ENCODE results near the gene TP73. TPM values are rescaled to one million over a fixed set of nuclear protein-coding genes. Genes with fewer than 3 reads are reported as not detected.

The TP73 gene
- total and polyA plus RNA-seq, 2 donors (not counting 1 experiment from before 2014, with no cell fraction given): 1.2 to 2.4 TPM

DNA sequence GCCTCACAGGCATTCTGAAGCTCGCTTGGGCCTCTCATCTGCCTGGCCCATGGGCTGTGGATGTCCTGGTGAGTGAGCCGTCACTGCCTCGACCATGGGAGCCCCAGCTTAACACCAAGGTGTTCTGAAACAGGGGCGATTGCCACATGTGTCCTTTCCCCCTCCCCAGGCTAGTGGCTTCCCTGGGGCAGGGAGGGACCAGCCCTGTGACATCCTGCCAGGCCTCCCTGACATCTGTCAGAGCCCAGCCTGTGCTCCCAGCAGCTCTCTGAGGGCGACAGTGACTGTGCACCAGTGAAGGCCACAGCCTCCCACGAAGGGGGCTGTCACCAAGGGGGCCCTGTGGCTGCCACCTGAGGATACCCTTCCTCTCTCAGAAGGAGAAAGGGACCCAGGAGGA lies 64.0 kb downstream of the TP73 start:
- 74% methylated on average over 5 of the region's 6 CpGs for WGBS (ENCODE audit: insufficient coverage)
- Mint-ChIP-seq H3K9me3 (ENCODE audit: insufficient read depth) (no peaks in the 10 kb centered on the region), H3K4me1 (no peaks in the 10 kb centered on the region), H3K4me3 (no peak overlapping the region), H3K27ac (no peak overlapping the region), H3K27me3 (peaks cover 11% of the 10 kb centered on the region)
- CTCF ChIA-PET: interaction anchor here (1.2 to 2.1 kb wide), 2 partner anchors 8 to 11 kb away, joined by 3 to 12 read pairs; no protein-coding TSS in a partner anchor
- Histone ChIP-seq H3K79me2 (ENCODE audit: control insufficient read depth, insufficient read depth, low read length) (no peaks in the 10 kb centered on the region), H4K20me1 (ENCODE audit: control insufficient read depth, insufficient read depth, low read length, poor library complexity, severe bottlenecking) (no peaks in the 10 kb centered on the region), H2AFZ (ENCODE audit: insufficient read depth, low read depth, low read length, poor library complexity, severe bottlenecking) (no peak overlapping the region), H3K27ac (ENCODE audit: low read length in 2 of 2) (no peak overlapping the region), H3K4me3 (ENCODE audit: control extremely low read depth in 1 of 5, extremely low read depth in 1 of 5, insufficient read depth in 1 of 5, low read depth in 2 of 5, low read length in 4 of 5) (no peak overlapping the region), H3K4me1 (ENCODE audit: control insufficient read depth in 2 of 2, insufficient read depth in 2 of 2, low read length in 2 of 2) (peaks cover 0 to 3% of the 10 kb centered on the region in 2 donors), H3K9me3 (ENCODE audit: control extremely low read depth in 1 of 3, control insufficient read depth in 2 of 3, insufficient read depth in 1 of 3, low read length in 2 of 3) (peaks cover 0 to 6% (median 0%) of the 10 kb centered on the region in 3 donors), H3K9ac (ENCODE audit: low read length) (no peak overlapping the region), H3K36me3 (replicated peaks in 1 of 2; ENCODE audit: control extremely low read depth in 1 of 2, control insufficient read depth in 1 of 2, extremely low read depth in 1 of 2, insufficient read depth in 2 of 2, low read length in 1 of 2) (no peaks in the 10 kb centered on the region), H3K27me3 (replicated peaks in 1 of 4; ENCODE audit: control extremely low read depth in 1 of 4, control insufficient read depth in 3 of 4, insufficient read depth in 4 of 4, low read length in 3 of 4) (peaks cover 0 to 16% (median 2%) of the 10 kb centered on the region in 4 experiments), H3K4me2 (replicated peaks; ENCODE audit: low read depth, low read length, poor library complexity, severe bottlenecking) (no peak overlapping the region)
- ATAC-seq (ENCODE audit: low read depth) (no peak), DNase-seq (no peak)
- TF ChIP-seq EZH2 (IDR thresholded peaks at IDR 0.05; ENCODE audit: borderline replicate concordance, insufficient read depth, low read depth, low read length, poor library complexity, severe bottlenecking): no peak
- TF ChIP-seq, protein P1, sequence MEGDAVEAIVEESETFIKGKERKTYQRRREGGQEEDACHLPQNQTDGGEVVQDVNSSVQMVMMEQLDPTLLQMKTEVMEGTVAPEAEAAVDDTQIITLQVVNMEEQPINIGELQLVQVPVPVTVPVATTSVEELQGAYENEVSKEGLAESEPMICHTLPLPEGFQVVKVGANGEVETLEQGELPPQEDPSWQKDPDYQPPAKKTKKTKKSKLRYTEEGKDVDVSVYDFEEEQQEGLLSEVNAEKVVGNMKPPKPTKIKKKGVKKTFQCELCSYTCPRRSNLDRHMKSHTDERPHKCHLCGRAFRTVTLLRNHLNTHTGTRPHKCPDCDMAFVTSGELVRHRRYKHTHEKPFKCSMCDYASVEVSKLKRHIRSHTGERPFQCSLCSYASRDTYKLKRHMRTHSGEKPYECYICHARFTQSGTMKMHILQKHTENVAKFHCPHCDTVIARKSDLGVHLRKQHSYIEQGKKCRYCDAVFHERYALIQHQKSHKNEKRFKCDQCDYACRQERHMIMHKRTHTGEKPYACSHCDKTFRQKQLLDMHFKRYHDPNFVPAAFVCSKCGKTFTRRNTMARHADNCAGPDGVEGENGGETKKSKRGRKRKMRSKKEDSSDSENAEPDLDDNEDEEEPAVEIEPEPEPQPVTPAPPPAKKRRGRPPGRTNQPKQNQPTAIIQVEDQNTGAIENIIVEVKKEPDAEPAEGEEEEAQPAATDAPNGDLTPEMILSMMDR (IDR thresholded peaks at IDR 0.05): no peak
- POLR2A ChIA-PET: no interaction called here
- intact Hi-C loops (cut with micrococcal nuclease): no loop called here

DNA sequence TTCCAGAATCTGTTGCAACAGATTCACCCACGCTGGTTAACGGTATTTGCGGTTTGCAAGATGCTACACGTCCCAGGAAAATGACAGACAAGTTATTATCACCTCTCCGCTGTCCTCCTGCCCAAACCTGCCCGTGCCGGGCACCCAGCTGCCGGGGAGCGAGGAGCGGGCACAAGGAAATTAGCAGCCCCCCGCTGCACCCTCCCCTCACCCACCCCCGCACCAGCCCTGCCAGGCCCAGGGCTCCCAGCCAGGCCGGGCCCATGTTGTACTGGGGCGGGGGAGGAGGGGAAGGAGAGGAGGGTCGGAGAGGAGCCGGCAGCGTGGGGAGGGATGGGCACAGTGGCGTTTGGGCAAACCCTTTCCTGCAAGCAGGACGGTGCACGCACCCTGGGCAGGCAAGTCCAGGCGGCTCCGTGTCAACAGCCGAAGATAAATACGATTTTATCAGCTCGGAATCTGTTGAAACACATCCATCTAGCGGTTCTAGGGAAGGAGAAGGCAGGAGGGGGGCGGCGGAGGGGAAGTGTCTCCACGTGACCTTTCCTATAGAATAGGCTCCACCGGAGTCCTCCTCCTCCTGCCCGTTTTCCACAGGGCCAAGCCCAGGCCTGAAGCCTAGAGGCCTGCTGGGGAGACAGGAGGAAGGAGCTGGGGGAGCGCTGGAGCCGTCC lies 64.9 kb downstream of the TP73 start:
- H2AFZ ChIP-seq (ENCODE audit: insufficient read depth, low read depth, low read length, poor library complexity, severe bottlenecking): no peak overlapping the region
- H3K4me3 ChIP-seq (ENCODE audit: control extremely low read depth in 1 of 5, extremely low read depth in 1 of 5, insufficient read depth in 1 of 5, low read depth in 2 of 5, low read length in 4 of 5): no peak overlapping the region
- H3K79me2 ChIP-seq (ENCODE audit: control insufficient read depth, insufficient read depth, low read length): no peaks in the 10 kb centered on the region
- H4K20me1 ChIP-seq (ENCODE audit: control insufficient read depth, insufficient read depth, low read length, poor library complexity, severe bottlenecking): no peaks in the 10 kb centered on the region
- intact Hi-C loops (cut with micrococcal nuclease): no loop called here
- H3K27ac ChIP-seq (ENCODE audit: low read length in 2 of 2): no peak overlapping the region
- ChIA-PET CTCF (no interaction called here), POLR2A (no interaction called here)
- Mint-ChIP-seq H3K27ac (no peak overlapping the region), H3K4me1 (no peaks in the 10 kb centered on the region), H3K9me3 (ENCODE audit: insufficient read depth) (no peaks in the 10 kb centered on the region), H3K27me3 (peaks cover 5% of the 10 kb centered on the region), H3K4me3 (no peak overlapping the region)
- peaks cover 0 to 6% (median 0%) of the 10 kb centered on the region in 3 donors for H3K9me3 ChIP-seq (ENCODE audit: control extremely low read depth in 1 of 3, control insufficient read depth in 2 of 3, insufficient read depth in 1 of 3, low read length in 2 of 3)
- H3K27me3 ChIP-seq (replicated peaks in 1 of 4; ENCODE audit: control extremely low read depth in 1 of 4, control insufficient read depth in 3 of 4, insufficient read depth in 4 of 4, low read length in 3 of 4): peaks cover 0 to 16% (median 2%) of the 10 kb centered on the region in 4 experiments
- peaks cover 0 to 3% of the 10 kb centered on the region in 2 donors for H3K4me1 ChIP-seq (ENCODE audit: control insufficient read depth in 2 of 2, insufficient read depth in 2 of 2, low read length in 2 of 2)
- H3K4me2 ChIP-seq (replicated peaks; ENCODE audit: low read depth, low read length, poor library complexity, severe bottlenecking): no peak overlapping the region
- no peaks in the 10 kb centered on the region for H3K36me3 ChIP-seq (replicated peaks in 1 of 2; ENCODE audit: control extremely low read depth in 1 of 2, control insufficient read depth in 1 of 2, extremely low read depth in 1 of 2, insufficient read depth in 2 of 2, low read length in 1 of 2)
- TF ChIP-seq, protein P1 (IDR thresholded peaks at IDR 0.05): no peak
- TF ChIP-seq EZH2 (IDR thresholded peaks at IDR 0.05; ENCODE audit: borderline replicate concordance, insufficient read depth, low read depth, low read length, poor library complexity, severe bottlenecking): no peak
- whole genome bisulfite sequencing (ENCODE audit: insufficient coverage): 65% methylated on average over 20 of the region's 33 CpGs
- DNase-seq (no peak), ATAC-seq (ENCODE audit: low read depth) (no peak)
- H3K9ac ChIP-seq (ENCODE audit: low read length): no peak overlapping the region

Data from B cell (primary cell).